CD14-positive monocyte (primary cell): ENCODE data around the gene NINJ1. TPM values are rescaled to one million over a fixed set of nuclear protein-coding genes. Genes with fewer than 3 reads are reported as not detected.

Experiments used
- DNase-seq, 3 donors: peaks; one replicate each; pipeline ENCODE4 v3.0.0-alpha.2; 2011 to 2022
- H2AFZ ChIP-seq: 2 replicates; pipeline ENCODE4 v1.6.0; 2012; ENCODE audit warnings: mild to moderate bottlenecking, low read depth, low read length, inconsistent platforms; ENCODE audit not compliant: insufficient read depth, poor library complexity, severe bottlenecking
- H3K27ac ChIP-seq, 2 donors: 1 replicate in 1 of 2; 2 replicates in 1 of 2; pipeline ENCODE4 v1.5.1; 2012 to 2013; ENCODE audit warnings: low read length in 2 of 2, control low read depth in 1 of 2, inconsistent platforms in 1 of 2, low read depth in 1 of 2, mild to moderate bottlenecking in 1 of 2
- H3K27me3 ChIP-seq, 2 donors: one replicate each; pipeline versions ENCODE4 v1.6.0 to v1.6.1; 2011 to 2013; ENCODE audit warnings: low read length in 2 of 2; ENCODE audit not compliant: control insufficient read depth in 2 of 2, insufficient read depth in 2 of 2
- H3K36me3 ChIP-seq, 2 donors: replicated peaks in 1 of 2; 1 replicate in 1 of 2; 2 replicates in 1 of 2; pipeline versions ENCODE4 v1.5.1 to v1.6.1; 2012 to 2013; ENCODE audit warnings: low read length in 2 of 2, control low read depth in 1 of 2, inconsistent platforms in 1 of 2, mild to moderate bottlenecking in 1 of 2; ENCODE audit not compliant: insufficient read depth in 2 of 2, control insufficient read depth in 1 of 2
- H3K4me1 ChIP-seq, 2 donors: 1 replicate in 1 of 2; 2 replicates in 1 of 2; pipeline versions ENCODE4 v1.5.1 to v1.6.1; 2012 to 2013; ENCODE audit warnings: low read length in 2 of 2, control low read depth in 1 of 2, inconsistent platforms in 1 of 2, mild to moderate bottlenecking in 1 of 2, moderate library complexity in 1 of 2; ENCODE audit not compliant: insufficient read depth in 2 of 2, control insufficient read depth in 1 of 2
- H3K4me2 ChIP-seq: replicated peaks from 2 replicates; pipeline ENCODE3; 2012; ENCODE audit warnings: low read length, moderate library complexity, mild to moderate bottlenecking; ENCODE audit not compliant: poor library complexity, severe bottlenecking; ENCODE audit errors: extremely low read depth
- H3K4me3 ChIP-seq, 3 experiments: fragments of 200-600 bp in 1 of 3; sonication (generic) in 1 of 3; replicated peaks in 1 of 3; 1 replicate in 2 of 3; 2 replicates in 1 of 3; pipeline ENCODE4 v1.5.1; 2011 to 2013; ENCODE audit warnings: low read length in 3 of 3, mild to moderate bottlenecking in 3 of 3, control low read depth in 2 of 3, low read depth in 2 of 3, inconsistent platforms in 1 of 3, moderate library complexity in 1 of 3
- H3K79me2 ChIP-seq: 2 replicates; pipeline ENCODE4 v1.6.0; 2012; ENCODE audit warnings: mild to moderate bottlenecking, control low read depth, inconsistent platforms, low read length, moderate library complexity; ENCODE audit not compliant: insufficient read depth
- H3K9ac ChIP-seq: 2 replicates; pipeline ENCODE4 v1.6.0; 2017; ENCODE audit warnings: low read length, mild to moderate bottlenecking; ENCODE audit not compliant: insufficient read depth, poor library complexity, severe bottlenecking
- H3K9me3 ChIP-seq, 2 donors: replicated peaks in 1 of 2; 1 replicate in 1 of 2; 2 replicates in 1 of 2; pipeline versions ENCODE4 v1.5.1 to v1.6.1; 2012 to 2013; ENCODE audit warnings: low read length in 2 of 2, control low read depth in 1 of 2; ENCODE audit not compliant: control insufficient read depth in 1 of 2, insufficient read depth in 1 of 2
- H4K20me1 ChIP-seq: 2 replicates; pipeline ENCODE4 v1.6.0; 2012; ENCODE audit warnings: mild to moderate bottlenecking, low read length, control low read depth, moderate library complexity; ENCODE audit not compliant: insufficient read depth
- H3K27ac Mint-ChIP-seq, 7 donors: one replicate each; pipeline ENCODE4 v1.8.0; 2020; ENCODE audit warnings: mild to moderate bottlenecking in 7 of 7, mixed read lengths in 7 of 7, moderate library complexity in 6 of 7, inconsistent platforms in 2 of 7
- H3K27me3 Mint-ChIP-seq, 3 donors: one replicate each; pipeline ENCODE4 v1.8.0; 2021 to 2022; ENCODE audit warnings: low read depth in 3 of 3, mild to moderate bottlenecking in 3 of 3, mixed read lengths in 3 of 3, moderate library complexity in 3 of 3, inconsistent platforms in 1 of 3
- H3K36me3 Mint-ChIP-seq, 2 donors: one replicate each; pipeline ENCODE4 v1.8.0; 2020; ENCODE audit warnings: mixed read lengths in 2 of 2, inconsistent platforms in 1 of 2, mild to moderate bottlenecking in 1 of 2
- H3K4me1 Mint-ChIP-seq: one replicate; pipeline ENCODE4 v1.8.0; 2020; ENCODE audit warnings: mild to moderate bottlenecking, mixed read lengths
- H3K4me3 Mint-ChIP-seq, 2 donors: one replicate each; pipeline ENCODE4 v1.8.0; 2020; ENCODE audit warnings: mild to moderate bottlenecking in 2 of 2, mixed read lengths in 2 of 2, moderate library complexity in 1 of 2
- H3K9me3 Mint-ChIP-seq, 7 donors: one replicate each; pipeline ENCODE4 v1.8.0; 2020 to 2022; ENCODE audit warnings: mixed read lengths in 7 of 7, mild to moderate bottlenecking in 6 of 7, moderate library complexity in 6 of 7, inconsistent platforms in 2 of 7
- whole genome bisulfite sequencing: methylation state at CpG from one replicate; pipeline ENCODE4 v1.1.5; 2013; ENCODE audit warnings: missing lambda C conversion rate; ENCODE audit not compliant: insufficient coverage; 5-methylcytosine and 5-hydroxymethylcytosine counted together
- intact Hi-C, 2 donors: fragments of 100-400 bp; cut with micrococcal nuclease; formaldehyde crosslinking; loops; one replicate each; pipeline versions ENCODE4 v1.15.0 to v1.15.1; 2023
- polyA plus RNA-seq, 3 donors: library from polyadenylated mRNA; depleted of rRNA in 1 of 3; unstranded in 2 of 3; stranded (reverse) in 1 of 3; fragments of 300-500 nt in 2 of 3; fragments of >200 nt in 1 of 3; fragmentation: Illumina TruSeq in 2 of 3; gene quantifications; 1 replicate in 2 of 3; 2 replicates in 1 of 3; pipeline ENCODE4 v1.2.3, GENCODE V29; 2012 to 2021
- TF ChIP-seq, protein P1 (sequence below): fragments of 200-600 bp; IDR thresholded peaks from one replicate; pipeline ENCODE4 v1.8.0; 2022; ENCODE audit warnings: antibody characterized with exemption, mild to moderate bottlenecking

The NINJ1 gene
- polyA plus RNA-seq, 3 donors, result 290 to 610 (median 469) TPM

DNA sequence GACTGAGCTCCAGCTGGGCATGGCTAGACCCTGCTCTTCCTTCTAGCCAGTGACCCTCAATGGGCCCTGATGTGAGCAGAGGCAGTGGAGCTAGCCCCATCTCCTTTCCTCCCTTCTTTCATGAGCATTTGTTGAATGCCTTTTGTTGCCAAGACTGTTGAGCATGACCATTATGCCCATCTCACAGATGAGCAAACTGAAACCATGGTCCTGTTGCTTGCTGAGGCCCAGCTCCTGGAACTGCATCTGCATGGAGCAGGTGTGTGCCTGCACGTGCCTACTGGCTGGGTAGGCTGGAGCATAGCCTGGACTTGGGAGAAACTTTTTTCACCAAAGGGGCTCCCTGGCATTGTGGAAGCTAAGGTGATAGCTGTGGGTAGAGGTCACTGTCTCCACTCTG lies 46.9 kb upstream of the NINJ1 start:
- Histone ChIP-seq H3K9ac (no peak overlapping the region), H3K27me3 (peaks cover 24 to 48% of the 10 kb centered on the region in 2 donors), H3K4me2 (no peak overlapping the region), H3K4me1 (peaks cover 9 to 16% of the 10 kb centered on the region in 2 donors), H4K20me1 (no peaks in the 10 kb centered on the region), H3K4me3 (no peak overlapping the region), H3K27ac (no peak overlapping the region), H2AFZ (no peak overlapping the region), H3K36me3 (no peaks in the 10 kb centered on the region), H3K9me3 (peaks cover 0 to 8% of the 10 kb centered on the region in 2 donors), H3K79me2 (no peaks in the 10 kb centered on the region)
- Mint-ChIP-seq H3K4me1 (peaks cover 8% of the 10 kb centered on the region), H3K27me3 (peaks cover 45 to 74% (median 67%) of the 10 kb centered on the region in 3 donors), H3K4me3 (peak overlapping the region in 1 of 2 donors; percentile 40), H3K9me3 (peaks cover 0 to 8% (median 2%) of the 10 kb centered on the region in 7 donors), H3K36me3 (peaks cover 0 to 5% of the 10 kb centered on the region in 2 donors), H3K27ac (no peak overlapping the region)
- intact Hi-C loops, result no loop called here
- DNase-seq, result no peak
- TF ChIP-seq, protein P1, sequence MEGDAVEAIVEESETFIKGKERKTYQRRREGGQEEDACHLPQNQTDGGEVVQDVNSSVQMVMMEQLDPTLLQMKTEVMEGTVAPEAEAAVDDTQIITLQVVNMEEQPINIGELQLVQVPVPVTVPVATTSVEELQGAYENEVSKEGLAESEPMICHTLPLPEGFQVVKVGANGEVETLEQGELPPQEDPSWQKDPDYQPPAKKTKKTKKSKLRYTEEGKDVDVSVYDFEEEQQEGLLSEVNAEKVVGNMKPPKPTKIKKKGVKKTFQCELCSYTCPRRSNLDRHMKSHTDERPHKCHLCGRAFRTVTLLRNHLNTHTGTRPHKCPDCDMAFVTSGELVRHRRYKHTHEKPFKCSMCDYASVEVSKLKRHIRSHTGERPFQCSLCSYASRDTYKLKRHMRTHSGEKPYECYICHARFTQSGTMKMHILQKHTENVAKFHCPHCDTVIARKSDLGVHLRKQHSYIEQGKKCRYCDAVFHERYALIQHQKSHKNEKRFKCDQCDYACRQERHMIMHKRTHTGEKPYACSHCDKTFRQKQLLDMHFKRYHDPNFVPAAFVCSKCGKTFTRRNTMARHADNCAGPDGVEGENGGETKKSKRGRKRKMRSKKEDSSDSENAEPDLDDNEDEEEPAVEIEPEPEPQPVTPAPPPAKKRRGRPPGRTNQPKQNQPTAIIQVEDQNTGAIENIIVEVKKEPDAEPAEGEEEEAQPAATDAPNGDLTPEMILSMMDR, result no peak
- 40% methylated on average over 1 of the region's 1 CpG for WGBS

DNA sequence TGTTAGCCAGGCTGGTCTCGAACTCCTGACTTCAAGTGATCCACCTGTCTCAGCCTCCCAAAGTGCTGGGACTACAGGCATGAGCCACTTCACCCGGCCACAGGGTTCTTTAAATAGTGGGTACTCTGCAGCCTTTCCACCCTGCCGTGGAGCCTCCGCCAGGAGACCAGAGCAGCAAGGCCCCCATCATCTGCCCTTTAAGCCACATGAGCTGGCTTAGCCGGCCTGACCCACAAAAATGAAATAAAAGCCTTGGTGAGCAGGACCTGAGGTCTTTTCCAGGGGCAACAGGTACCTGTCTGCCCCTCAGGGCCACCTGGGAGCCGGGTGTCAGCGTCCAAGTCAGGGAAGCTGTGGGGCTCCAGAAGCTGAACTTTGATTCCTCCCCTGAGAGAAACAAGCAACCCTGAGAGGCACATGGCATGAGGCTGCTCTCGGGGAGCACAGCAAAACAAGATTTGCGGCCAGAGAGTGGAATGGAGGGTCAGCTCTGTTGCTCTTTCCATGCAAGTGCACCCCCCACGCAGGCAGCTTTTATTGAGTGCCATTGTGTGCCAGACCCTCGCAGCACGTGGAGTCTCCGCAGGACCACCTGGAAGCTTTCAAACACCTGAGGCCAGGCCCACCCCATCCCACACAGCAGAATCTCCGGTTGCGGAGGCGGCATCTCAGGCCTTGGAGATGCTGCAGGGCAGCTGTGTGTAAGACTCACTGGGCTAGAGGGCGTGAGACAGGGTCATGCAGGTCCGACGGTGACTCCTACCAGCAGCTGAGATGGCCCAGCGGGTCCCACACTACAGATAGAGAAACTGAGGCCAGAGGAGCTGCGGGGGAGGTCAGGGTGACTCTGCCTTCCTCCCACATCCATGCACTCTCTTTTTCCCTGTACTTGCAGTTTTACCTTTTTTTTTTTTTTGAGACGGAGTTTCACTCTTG lies 45.1 kb upstream of the NINJ1 start:
- Histone ChIP-seq H3K27me3 (peaks cover 18 to 37% of the 10 kb centered on the region in 2 donors), H3K9ac (no peak overlapping the region), H3K27ac (no peak overlapping the region), H3K4me1 (peaks cover 6 to 8% of the 10 kb centered on the region in 2 donors), H4K20me1 (no peaks in the 10 kb centered on the region), H3K36me3 (no peaks in the 10 kb centered on the region), H3K4me2 (no peak overlapping the region), H3K9me3 (peaks cover 0 to 8% of the 10 kb centered on the region in 2 donors), H2AFZ (no peak overlapping the region), H3K79me2 (no peaks in the 10 kb centered on the region), H3K4me3 (no peak overlapping the region)
- TF ChIP-seq, protein P1, result no peak
- Mint-ChIP-seq H3K9me3 (peaks cover 0 to 5% (median 0%) of the 10 kb centered on the region in 7 donors), H3K4me3 (no peak overlapping the region), H3K27me3 (peaks cover 35 to 65% (median 63%) of the 10 kb centered on the region in 3 donors), H3K36me3 (peaks cover 0 to 5% of the 10 kb centered on the region in 2 donors), H3K4me1 (peaks cover 11% of the 10 kb centered on the region), H3K27ac (no peak overlapping the region)
- DNase-seq, result no peak
- WGBS, result 95% methylated on average over 20 of the region's 22 CpGs
- intact Hi-C loops, result no loop called here
